OCI-LY1 (cell line): Measurements from ENCODE around the gene RREB1.

Experiments
- H2AFZ ChIP-seq: fragments of 200-600 bp; sonication (generic), shearing (Covaris generic); 2 replicates; pipeline ENCODE4 v1.6.0; 2014; ENCODE audit warnings: antibody characterized with exemption, mild to moderate bottlenecking, low read length
- H3F3A ChIP-seq: fragments of 200-600 bp; sonication (generic), shearing (Covaris generic); 2 replicates; pipeline ENCODE4 v1.6.0; 2014; ENCODE audit warnings: mild to moderate bottlenecking, antibody characterized with exemption, low read length, moderate library complexity; ENCODE audit not compliant: insufficient read depth
- H3K27ac ChIP-seq: fragments of 200-600 bp; sonication (generic); 2 replicates; pipeline ENCODE4 v1.5.1; 2014; ENCODE audit warnings: low read length, mixed run types, mild to moderate bottlenecking, low read depth; ENCODE audit not compliant: poor library complexity, severe bottlenecking
- H3K27me3 ChIP-seq: fragments of 200-600 bp; sonication (generic); 2 replicates; pipeline ENCODE4 v1.6.0; 2014; ENCODE audit warnings: antibody characterized with exemption, mild to moderate bottlenecking, low read length, moderate library complexity; ENCODE audit not compliant: insufficient read depth
- H3K36me3 ChIP-seq: fragments of 200-600 bp; sonication (generic); 2 replicates; pipeline ENCODE4 v1.6.1; 2014; ENCODE audit warnings: mild to moderate bottlenecking, antibody characterized with exemption, low read length, moderate library complexity, mixed read lengths; ENCODE audit not compliant: insufficient read depth
- H3K4me1 ChIP-seq: fragments of 200-600 bp; sonication (generic); 2 replicates; pipeline ENCODE4 v1.5.1; 2014; ENCODE audit warnings: mild to moderate bottlenecking, low read length, moderate library complexity; ENCODE audit not compliant: insufficient read depth, severe bottlenecking
- H3K4me2 ChIP-seq: fragments of 200-600 bp; sonication (generic), shearing (Covaris generic); 2 replicates; pipeline ENCODE4 v1.6.1; 2014; ENCODE audit warnings: low read length
- H3K4me3 ChIP-seq: fragments of 200-600 bp; sonication (generic); 2 replicates; pipeline ENCODE4 v1.5.1; 2014; ENCODE audit warnings: low read length, low read depth, mild to moderate bottlenecking, mixed read lengths; ENCODE audit not compliant: poor library complexity, severe bottlenecking
- H3K79me2 ChIP-seq: fragments of 200-600 bp; shearing (Covaris generic); 2 replicates; pipeline ENCODE4 v1.6.1; 2016; ENCODE audit warnings: mixed run types, low read length, mixed read lengths; ENCODE audit not compliant: insufficient read depth
- H3K9ac ChIP-seq: fragments of 200-600 bp; sonication (generic), shearing (Covaris generic); 2 replicates; pipeline ENCODE4 v1.6.1; 2014; ENCODE audit warnings: mild to moderate bottlenecking, low read length, mixed read lengths
- H3K9me2 ChIP-seq: fragments of 200-600 bp; sonication (generic), shearing (Covaris generic); 2 replicates; pipeline ENCODE4 v1.6.1; 2014; ENCODE audit warnings: low read depth, mild to moderate bottlenecking, low read length, mixed read lengths
- H3K9me3 ChIP-seq: fragments of 200-600 bp; shearing (Covaris generic); 2 replicates; pipeline ENCODE4 v1.6.1; 2014; ENCODE audit warnings: low read length, mixed read lengths
- H4K20me1 ChIP-seq: fragments of 200-600 bp; sonication (generic), shearing (Covaris generic); 2 replicates; pipeline ENCODE4 v1.6.0; 2016; ENCODE audit warnings: mild to moderate bottlenecking, low read length; ENCODE audit not compliant: insufficient read depth
- EZH2 ChIP-seq: fragments of 200-600 bp; sonication (generic), shearing (Covaris generic); IDR thresholded peaks from 2 replicates; pipeline ENCODE4 v1.8.0; 2017; ENCODE audit warnings: borderline replicate concordance, mixed run types, mild to moderate bottlenecking, antibody characterized with exemption, low read length, moderate library complexity, mixed read lengths
- TF ChIP-seq, protein P1 (sequence below): fragments of 200-600 bp; sonication (generic), shearing (Covaris generic); IDR thresholded peaks from 2 replicates; pipeline ENCODE4 v1.5.1; 2017; ENCODE audit warnings: mild to moderate bottlenecking, antibody characterized with exemption, low read length, moderate library complexity, mixed read lengths

RREB1 gene

DNA sequence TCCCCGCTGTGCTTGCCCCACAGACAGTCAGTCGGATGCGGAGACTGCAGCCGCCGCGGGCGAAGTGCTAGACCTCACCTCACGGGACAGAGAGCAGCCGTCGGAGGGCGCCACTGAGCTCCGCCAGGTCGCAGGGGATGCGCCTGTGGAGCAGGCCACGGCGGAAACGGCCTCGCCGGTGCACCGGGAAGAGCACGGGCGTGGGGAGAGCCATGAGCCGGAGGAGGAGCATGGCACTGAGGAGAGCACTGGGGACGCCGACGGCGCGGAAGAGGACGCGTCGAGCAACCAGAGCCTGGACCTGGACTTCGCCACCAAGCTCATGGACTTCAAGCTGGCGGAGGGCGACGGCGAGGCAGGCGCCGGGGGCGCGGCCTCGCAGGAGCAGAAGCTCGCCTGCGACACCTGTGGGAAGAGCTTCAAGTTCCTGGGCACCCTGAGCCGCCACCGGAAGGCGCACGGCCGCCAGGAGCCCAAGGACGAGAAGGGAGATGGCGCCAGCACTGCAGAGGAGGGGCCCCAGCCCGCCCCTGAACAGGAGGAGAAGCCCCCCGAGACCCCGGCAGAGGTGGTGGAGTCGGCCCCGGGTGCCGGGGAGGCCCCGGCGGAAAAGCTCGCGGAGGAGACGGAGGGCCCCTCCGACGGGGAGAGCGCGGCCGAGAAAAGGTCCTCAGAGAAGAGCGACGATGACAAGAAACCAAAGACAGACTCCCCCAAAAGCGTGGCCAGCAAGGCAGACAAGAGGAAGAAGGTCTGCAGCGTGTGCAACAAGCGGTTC, 138.8 kb downstream of the RREB1 start:
- Histone ChIP-seq H3K4me1 (no peaks in the 10 kb centered on the region), H3K79me2 (no peaks in the 10 kb centered on the region), H3K9me3 (no peaks in the 10 kb centered on the region), H4K20me1 (no peaks in the 10 kb centered on the region), H3K9ac (no peak overlapping the region), H3K4me2 (no peak overlapping the region), H3K27me3 (no peaks in the 10 kb centered on the region), H3K9me2 (no peaks in the 10 kb centered on the region), H3K27ac (no peak overlapping the region), H2AFZ (no peak overlapping the region), H3F3A (no peaks in the 10 kb centered on the region), H3K4me3 (no peak overlapping the region), H3K36me3 (peaks cover 13% of the 10 kb centered on the region; the same call in 1 of the 2 replicates)
- TF ChIP-seq, protein P1, sequence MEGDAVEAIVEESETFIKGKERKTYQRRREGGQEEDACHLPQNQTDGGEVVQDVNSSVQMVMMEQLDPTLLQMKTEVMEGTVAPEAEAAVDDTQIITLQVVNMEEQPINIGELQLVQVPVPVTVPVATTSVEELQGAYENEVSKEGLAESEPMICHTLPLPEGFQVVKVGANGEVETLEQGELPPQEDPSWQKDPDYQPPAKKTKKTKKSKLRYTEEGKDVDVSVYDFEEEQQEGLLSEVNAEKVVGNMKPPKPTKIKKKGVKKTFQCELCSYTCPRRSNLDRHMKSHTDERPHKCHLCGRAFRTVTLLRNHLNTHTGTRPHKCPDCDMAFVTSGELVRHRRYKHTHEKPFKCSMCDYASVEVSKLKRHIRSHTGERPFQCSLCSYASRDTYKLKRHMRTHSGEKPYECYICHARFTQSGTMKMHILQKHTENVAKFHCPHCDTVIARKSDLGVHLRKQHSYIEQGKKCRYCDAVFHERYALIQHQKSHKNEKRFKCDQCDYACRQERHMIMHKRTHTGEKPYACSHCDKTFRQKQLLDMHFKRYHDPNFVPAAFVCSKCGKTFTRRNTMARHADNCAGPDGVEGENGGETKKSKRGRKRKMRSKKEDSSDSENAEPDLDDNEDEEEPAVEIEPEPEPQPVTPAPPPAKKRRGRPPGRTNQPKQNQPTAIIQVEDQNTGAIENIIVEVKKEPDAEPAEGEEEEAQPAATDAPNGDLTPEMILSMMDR = no peak
- TF ChIP-seq EZH2 = no peak

DNA sequence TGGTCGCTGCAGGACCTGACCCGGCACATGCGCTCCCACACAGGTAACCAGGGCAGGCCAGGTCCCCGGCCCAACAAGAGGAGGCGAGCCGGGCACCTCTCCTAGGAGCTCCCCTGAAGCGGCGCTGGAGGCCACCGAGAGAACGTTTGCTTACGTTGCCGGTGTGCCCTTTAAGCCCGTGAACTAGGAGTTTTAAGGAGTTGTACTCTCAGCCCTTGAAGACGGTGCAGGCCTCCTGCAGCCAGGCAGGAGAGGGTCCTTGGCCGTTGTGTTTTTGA, 139.4 kb downstream of the RREB1 start:
- Histone ChIP-seq H3K9me3 (no peaks in the 10 kb centered on the region), H3K36me3 (peaks cover 13% of the 10 kb centered on the region; the same call in 1 of the 2 replicates), H3K79me2 (no peaks in the 10 kb centered on the region), H2AFZ (no peak overlapping the region), H3F3A (no peaks in the 10 kb centered on the region), H3K4me1 (no peaks in the 10 kb centered on the region), H3K27me3 (no peaks in the 10 kb centered on the region), H3K4me2 (no peak overlapping the region), H3K9me2 (no peaks in the 10 kb centered on the region), H3K9ac (no peak overlapping the region), H3K4me3 (no peak overlapping the region), H4K20me1 (no peaks in the 10 kb centered on the region), H3K27ac (no peak overlapping the region)
- TF ChIP-seq EZH2 = no peak
- TF ChIP-seq, protein P1 = no peak

- Histone ChIP-seq H3K36me3 (peaks cover 13% of the 10 kb centered on the region; the same call in 1 of the 2 replicates), H3K27ac (no peak overlapping the region), H3F3A (no peaks in the 10 kb centered on the region), H3K4me2 (no peak overlapping the region), H3K9me3 (no peaks in the 10 kb centered on the region), H3K9ac (no peak overlapping the region), H3K27me3 (no peaks in the 10 kb centered on the region), H2AFZ (no peak overlapping the region), H3K79me2 (no peaks in the 10 kb centered on the region), H3K4me3 (no peak overlapping the region), H3K4me1 (no peaks in the 10 kb centered on the region), H3K9me2 (no peaks in the 10 kb centered on the region), H4K20me1 (no peaks in the 10 kb centered on the region)
- no peak for TF ChIP-seq EZH2
- TF ChIP-seq, protein P1 = no peak
Measured at GRCh38 chr6:7247828-7248227, 140.1 kb downstream of the RREB1 start.
